HL-60/S4 treated with phorbol 12-myristate 13-acetate at 8.2 ng/mL for 4 days and 3 days (cell line): ENCODE data around the gene ULK2.

Source experiments
- in situ Hi-C: fragments of 300-500 bp; cut with MboI; formaldehyde crosslinking; loops from 2 replicates; pipeline ENCODE4 v1.15.0; 2022; ENCODE audit warnings: low sequenced_read_pairs

ULK2 gene

DNA sequence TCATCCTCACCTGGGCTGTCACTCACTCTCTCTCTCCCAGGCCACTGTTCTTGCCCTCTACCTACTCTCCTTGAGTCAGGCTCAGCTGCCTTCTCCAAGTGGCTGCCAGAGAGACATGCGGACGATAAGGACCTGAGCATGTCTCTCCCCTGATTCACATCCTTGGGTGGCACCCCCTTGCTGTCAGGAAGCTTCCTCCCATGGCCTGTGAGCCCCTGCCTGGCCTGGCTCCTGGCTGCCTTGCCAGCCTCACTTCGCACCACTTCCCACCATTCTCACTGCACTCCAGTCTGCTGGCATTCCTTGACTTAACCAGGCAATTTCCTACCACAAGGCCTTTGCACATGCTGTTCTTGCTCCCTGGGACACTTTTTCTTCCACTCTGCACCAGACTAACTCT is 116.9 kb downstream of the ULK2 start:
- in situ Hi-C loops: loop anchor here (25.0 kb wide), 1 partner anchor 239 kb away; no protein-coding TSS in a partner anchor

GRCh38 chr17:19750020-19750572 is 117.6 kb downstream of the ULK2 start:
- in situ Hi-C loops: loop anchor here (25.0 kb wide), 1 partner anchor 238 kb away; no protein-coding TSS in a partner anchor

GRCh38 chr17:19748807-19749193 is 118.9 kb downstream of the ULK2 start:
- in situ Hi-C loops: no loop called here

DNA sequence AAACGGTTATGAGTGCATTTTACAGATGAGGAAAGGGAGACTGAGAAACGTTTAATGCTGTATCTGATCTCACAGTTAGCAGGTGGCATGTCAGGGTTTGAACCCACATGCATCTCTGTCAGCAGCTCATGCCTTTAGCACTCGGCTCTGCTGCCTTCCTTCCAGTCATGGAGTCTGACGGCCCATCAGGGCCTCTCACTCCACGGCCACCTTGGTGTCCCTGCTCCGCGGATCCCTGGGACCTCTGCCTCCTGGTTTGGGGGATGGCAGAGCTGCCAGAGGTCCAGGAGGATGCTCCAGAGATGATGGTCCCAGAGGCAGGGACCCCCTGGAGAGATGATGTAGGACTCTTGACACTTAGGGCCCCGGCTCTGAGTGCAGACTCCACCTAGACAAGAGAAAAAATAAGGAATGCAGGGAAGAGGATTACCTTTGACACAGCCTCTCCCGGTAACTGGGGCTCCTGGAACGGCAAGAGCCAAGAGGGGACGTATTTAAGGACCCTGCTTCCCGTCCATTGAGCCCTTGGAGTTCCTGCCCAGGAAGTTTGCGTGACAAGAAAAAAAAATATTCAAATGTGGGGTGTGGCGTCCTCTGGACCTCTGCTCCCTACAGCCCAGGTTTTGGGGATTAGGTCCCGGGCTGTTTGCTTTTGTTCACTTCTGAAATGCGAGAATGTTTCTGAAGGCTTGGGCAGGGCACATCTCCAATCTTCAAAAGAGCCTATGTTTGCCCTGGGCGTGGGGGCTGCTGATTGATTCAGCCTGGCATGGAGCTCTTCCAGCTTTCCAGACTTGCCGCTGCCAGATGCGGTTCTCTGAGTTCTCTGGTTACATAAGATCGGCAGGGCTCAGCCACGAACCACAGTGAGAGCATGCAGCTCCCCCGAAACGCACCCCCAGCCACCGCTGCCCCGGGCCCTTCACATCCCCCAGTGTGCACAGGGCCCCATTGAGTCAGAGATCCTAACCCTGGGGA is 119.6 kb downstream of the ULK2 start, which contains the start of gene ALDH3A1:
ALDH3A1 (minus strand) TSS at position 470 of the 978 bp plus-strand sequence. CDS start 3,169 bp downstream, outside the sequence.
- in situ Hi-C loops: no loop called here

DNA sequence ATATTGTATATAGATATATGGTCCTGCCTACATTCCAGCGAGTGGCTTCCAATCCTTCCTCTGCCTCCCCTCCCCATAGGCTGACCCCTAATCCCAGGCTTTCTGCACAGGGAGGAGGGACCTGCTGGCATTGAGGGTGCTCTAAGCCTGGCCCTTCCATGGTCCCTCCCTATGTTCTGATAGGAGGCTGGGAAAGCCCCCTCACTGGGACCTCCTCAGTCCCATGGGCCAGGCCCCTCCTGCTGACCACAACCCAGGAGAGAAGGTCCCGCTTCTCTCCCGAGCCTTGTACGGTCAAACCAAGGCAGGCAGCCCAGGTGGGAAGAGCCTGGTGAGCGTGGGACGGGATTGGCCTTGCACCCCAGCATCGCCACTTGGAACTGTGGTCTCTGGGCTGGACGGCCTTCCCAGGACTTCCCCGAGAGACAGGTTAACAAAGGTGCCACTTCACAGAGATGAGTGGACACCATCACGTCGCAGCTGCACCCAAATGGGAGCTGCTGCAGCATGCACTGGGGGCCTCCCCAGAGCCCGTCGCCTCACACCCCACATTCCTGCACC is 120.5 kb downstream of the ULK2 start:
- in situ Hi-C loops: no loop called here

- in situ Hi-C loops: no loop called here
These were observed 121.2 kb downstream of the ULK2 start for GRCh38 chr17:19746517-19746916.

DNA sequence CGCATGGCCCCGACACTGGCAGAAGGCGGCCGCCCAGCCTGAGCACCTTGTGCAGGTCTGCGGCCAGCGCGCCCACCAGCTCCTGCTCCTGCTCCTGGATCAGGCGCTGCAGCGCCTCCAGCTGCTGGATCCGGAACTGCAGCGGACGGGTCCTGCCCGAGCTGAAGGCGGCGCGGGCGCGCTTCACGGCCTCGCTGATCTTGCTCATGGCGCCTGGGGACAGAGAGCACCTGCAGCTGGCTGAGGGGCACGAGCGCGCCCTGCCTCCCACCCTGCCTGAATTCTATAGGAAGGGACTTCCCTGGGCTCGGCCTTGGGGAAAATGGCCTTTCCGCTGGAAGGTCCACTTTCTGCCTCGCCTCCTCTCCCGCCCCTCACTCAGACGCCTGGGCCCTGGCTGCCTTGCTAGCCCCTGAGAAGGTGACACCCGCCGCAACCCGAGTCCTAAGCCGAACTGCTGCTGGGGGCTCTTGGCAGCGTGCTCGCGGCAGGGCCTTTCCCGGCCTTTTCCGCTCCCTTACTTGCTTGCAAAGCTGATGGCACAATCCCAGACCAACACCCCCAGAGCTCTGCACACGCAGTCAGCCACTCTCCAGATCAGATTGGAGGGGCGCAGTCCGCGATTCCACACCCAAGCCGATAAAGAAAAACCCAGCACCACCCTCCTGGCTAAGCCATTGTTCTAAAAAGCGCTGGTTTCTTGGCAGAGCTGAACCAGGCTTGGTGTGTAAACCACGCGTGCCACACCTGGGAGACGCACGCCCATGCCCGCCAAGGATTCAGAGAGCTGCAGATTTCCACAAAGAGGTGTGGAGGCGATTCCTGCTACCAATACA is 122.6 kb downstream of the ULK2 start:
- in situ Hi-C loops: no loop called here

- in situ Hi-C loops: no loop called here
These were observed 123.2 kb downstream of the ULK2 start for GRCh38 chr17:19744492-19744891.

DNA sequence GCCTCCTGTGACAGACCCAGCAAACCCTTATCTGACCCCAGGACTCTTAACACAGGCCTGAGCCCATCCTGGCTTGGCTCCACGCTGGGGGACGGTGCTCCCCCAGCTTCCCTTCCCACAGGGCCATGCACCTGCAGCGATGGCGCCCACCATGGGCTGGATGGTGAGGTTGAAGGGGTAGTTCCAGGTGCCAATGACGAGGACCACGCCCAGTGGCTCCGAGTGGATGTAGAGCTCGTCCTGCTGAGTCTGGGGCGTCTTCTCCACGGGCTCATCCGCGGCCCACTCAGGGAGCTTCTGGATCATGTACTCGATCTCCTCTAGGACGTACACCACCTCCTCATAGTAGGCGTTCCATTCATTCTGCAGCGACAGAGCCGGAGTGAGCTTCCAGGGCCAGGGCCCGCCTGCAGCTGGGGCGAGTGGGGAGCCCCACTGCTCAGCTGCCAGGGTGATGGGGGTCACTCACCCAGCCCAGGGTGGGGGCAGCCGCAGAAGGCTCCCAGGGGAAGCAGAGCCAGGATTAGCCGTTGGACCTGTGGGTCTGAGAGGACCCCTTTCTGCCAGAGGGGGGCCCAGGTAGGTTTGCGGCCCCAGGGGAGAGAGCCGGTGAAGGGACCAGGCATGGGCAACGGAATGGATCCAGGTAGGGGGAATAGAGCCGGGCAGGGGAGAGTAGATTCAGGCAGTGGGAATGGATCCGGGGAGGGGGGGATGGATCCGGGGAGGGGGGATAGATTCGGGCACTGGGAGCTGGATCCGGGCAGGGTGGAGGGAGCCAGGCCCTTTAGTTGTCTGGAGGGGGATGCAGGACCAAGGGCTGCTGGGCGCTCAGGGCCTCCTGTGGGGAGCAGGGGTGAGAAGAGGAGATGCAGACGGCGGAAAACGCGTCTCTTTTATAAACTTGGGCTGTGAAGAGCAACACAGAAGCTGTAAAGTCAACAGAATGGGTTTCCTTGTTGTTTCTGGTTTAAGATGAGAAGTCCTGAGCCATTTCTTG is 124.3 kb downstream of the ULK2 start:
- in situ Hi-C loops: no loop called here

GRCh38 chr17:19742495-19742894 is 125.2 kb downstream of the ULK2 start:
- in situ Hi-C loops: no loop called here

DNA sequence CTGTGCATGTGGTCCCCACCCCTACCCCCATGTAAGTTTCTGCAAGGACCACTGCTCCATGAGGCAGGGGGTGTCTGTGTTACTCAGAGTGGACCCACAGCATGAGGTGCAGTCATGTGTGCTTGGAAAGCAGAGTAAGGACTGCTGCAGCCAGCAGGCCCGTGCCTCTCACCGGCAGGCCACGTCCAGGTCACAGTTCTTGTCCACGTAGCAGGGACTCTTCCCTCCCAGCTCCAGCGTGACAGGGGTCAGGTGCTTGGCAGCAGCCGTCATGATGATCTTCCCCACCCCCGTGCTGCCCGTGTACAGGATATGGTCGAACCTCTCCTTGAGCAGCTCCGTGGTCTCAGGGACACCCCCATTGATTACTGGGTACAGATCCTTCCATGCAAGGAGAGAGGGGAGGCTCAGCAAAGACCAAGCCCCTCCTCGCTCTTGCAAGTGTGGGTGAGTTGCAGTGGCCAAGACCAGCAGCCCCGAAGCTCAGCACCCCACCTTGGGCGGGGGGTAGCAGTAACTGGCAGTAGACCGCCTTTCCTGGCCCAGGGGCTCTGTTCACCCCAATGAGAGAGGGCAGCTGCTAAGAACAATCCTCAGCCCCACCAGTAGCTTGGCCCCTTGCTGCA is 125.8 kb downstream of the ULK2 start:
- in situ Hi-C loops: no loop called here

GRCh38 chr17:19740933-19741332 is 126.8 kb downstream of the ULK2 start:
- in situ Hi-C loops: no loop called here

GRCh38 chr17:19739241-19740201 is 128.2 kb downstream of the ULK2 start:
- in situ Hi-C loops: no loop called here

DNA sequence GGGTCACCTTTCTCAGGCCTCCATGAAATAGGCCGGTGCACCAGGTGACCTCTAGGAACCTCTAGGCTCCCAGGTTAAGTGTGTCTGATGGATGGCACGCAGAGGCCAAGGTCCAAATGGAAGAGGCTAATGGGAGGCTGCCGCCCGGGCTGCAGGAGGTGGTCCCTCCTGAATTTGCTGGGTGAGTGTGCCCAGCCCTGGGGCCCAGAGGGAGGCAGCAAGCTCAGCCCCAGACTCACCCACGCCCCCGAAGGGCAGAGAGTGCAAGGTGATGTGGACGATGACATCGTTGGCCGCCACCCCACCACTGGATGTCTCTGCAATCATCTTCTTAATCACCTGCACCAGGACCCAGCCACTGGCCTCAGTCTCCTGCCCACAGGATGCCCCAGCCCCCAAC is 129.0 kb downstream of the ULK2 start:
- in situ Hi-C loops: no loop called here

DNA sequence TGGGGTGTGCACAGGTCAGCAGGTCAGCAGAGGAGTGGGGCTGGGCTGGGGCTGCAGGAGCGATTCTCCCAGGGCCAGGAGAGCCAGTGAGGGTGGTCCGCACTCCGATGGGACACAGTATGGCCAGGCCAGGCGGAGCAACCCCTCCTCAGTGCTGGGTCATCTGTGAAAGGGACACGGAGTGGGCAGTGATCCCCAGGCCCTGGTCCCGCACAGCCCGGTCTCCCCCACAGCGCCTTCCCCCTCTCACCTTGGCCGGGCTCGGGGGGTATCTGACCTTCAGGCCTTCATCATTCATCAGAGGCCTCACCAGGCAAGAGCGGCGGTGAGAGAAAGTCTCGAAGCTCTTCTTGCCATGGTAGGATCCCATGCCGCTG is 129.7 kb downstream of the ULK2 start:
- in situ Hi-C loops: no loop called here

DNA sequence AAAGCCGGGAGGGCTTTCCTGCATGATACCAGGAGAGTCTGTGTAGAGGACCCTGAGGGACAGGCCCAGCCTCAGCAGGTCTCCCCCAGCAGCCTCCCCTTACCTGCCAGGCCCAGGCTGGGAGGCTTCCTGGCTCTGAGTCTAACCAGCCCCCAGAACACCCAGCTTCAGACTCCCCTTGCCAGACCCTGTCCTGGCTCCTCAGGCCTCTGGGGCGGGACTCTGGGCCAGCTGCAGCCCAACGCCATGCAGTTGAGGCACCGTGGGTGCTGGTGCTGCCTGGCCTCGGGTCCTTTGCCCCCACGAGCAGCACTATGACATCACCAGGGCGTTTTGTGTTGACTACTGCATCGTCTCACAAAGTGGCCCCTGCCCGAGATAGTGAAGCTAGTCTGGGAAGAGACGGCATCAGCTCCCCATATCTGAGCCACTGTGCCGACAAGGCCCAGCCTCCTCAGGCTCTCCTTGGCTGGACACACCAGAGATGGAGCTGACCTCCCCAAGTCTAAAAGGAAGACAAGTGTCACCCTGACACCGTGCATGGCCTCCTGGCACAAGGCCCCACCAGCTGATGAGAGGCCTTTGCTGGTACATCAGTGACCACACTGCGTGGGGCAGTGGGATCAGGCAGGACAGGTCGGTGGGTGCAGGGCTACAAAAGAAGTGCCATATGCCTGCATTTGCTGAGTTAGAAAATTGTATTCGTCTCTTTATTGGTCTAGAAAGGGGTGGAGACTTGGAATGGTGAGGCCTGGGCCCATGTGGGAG is 130.2 kb downstream of the ULK2 start:
- in situ Hi-C loops: no loop called here

GRCh38 chr17:19736071-19736470 is 131.7 kb downstream of the ULK2 start:
- in situ Hi-C loops: no loop called here
